SK-N-SH (cell line): ENCODE measurements around the gene LAMP5. TPM values are rescaled to one million over a fixed set of nuclear protein-coding genes. Genes with fewer than 3 reads are reported as not detected.

Source experiments
- CTCF ChIA-PET: fragments of 300-600, 350-600 bp; formaldehyde crosslinking; extraction: SDS; loops from one replicate; lab custom pipeline; 2021; lab: Yijun Ruan, JAX
- POLR2A ChIA-PET: fragments of 350-600 bp; sonication (Branson Sonifier 250); formaldehyde crosslinking; extraction: SDS; loops from one replicate; lab custom pipeline; 2020; ENCODE audit warnings: antibody characterized with exemption, inconsistent platforms; lab: Yijun Ruan, JAX
- DNase-seq: peaks from one replicate; pipeline ENCODE4 v3.0.0; 2012
- H2AFZ ChIP-seq: fragments of 200-600 bp; sonication (generic); 2 replicates; pipeline ENCODE4 v1.8.1; 2016; ENCODE audit warnings: antibody characterized with exemption, mild to moderate bottlenecking, low read depth
- H3F3A ChIP-seq: fragments of 200-600 bp; sonication (generic); replicated peaks from 2 replicates; pipeline ENCODE3; 2016; ENCODE audit warnings: antibody characterized with exemption, mild to moderate bottlenecking; ENCODE audit not compliant: insufficient read depth
- H3K27ac ChIP-seq, 2 experiments: fragments of 200-500 bp in 1 of 2; fragments of 200-600 bp in 1 of 2; sonication (Bioruptor generic) in 1 of 2; sonication (generic), shearing (Covaris generic) in 1 of 2; 2 replicates each; pipeline versions ENCODE4 v1.5.1 to v1.6.1; 2014 to 2016; ENCODE audit warnings: low read depth in 2 of 2, inconsistent platforms in 1 of 2, low read length in 1 of 2, mild to moderate bottlenecking in 1 of 2, mixed read lengths in 1 of 2
- H3K27me3 ChIP-seq: fragments of 200-600 bp; sonication (generic), shearing (Covaris generic); 2 replicates; pipeline ENCODE4 v1.6.1; 2016; ENCODE audit warnings: mixed run types; ENCODE audit not compliant: insufficient read depth
- H3K36me3 ChIP-seq, 2 experiments: fragments of 200-500 bp in 1 of 2; fragments of 200-600 bp in 1 of 2; sonication (Bioruptor generic) in 1 of 2; sonication (generic) in 1 of 2; replicated peaks in 1 of 2; 2 replicates each; pipeline versions ENCODE3 to v1.5.1; 2014 to 2016; ENCODE audit warnings: low read length in 1 of 2, mild to moderate bottlenecking in 1 of 2; ENCODE audit not compliant: insufficient read depth in 2 of 2, control insufficient read depth in 1 of 2
- H3K4me1 ChIP-seq, 2 experiments: fragments of 200-500 bp in 1 of 2; fragments of 200-600 bp in 1 of 2; sonication (Bioruptor generic) in 1 of 2; sonication (generic), shearing (Covaris generic) in 1 of 2; 2 replicates each; pipeline versions ENCODE4 v1.5.1 to v1.6.1; 2014 to 2016; ENCODE audit warnings: low read depth in 1 of 2, low read length in 1 of 2, mixed run types in 1 of 2; ENCODE audit not compliant: insufficient read depth in 2 of 2, control insufficient read depth in 1 of 2
- H3K4me2 ChIP-seq: fragments of 200-600 bp; sonication (generic), shearing (Covaris generic); 2 replicates; pipeline ENCODE4 v1.6.1; 2017; ENCODE audit warnings: mixed run types
- H3K4me3 ChIP-seq, 2 experiments: fragments of 200-500 bp in 1 of 2; fragments of 200-600 bp in 1 of 2; sonication (Bioruptor generic) in 1 of 2; sonication (generic), shearing (Covaris generic) in 1 of 2; 2 replicates each; pipeline versions ENCODE4 v1.5.1 to v1.8.1; 2014 to 2016; ENCODE audit warnings: low read depth in 2 of 2, inconsistent platforms in 1 of 2, low read length in 1 of 2, mild to moderate bottlenecking in 1 of 2, mixed read lengths in 1 of 2, moderate library complexity in 1 of 2
- H3K79me2 ChIP-seq: fragments of 200-600 bp; sonication (generic); 2 replicates; pipeline ENCODE4 v1.8.1; 2017; ENCODE audit warnings: mild to moderate bottlenecking; ENCODE audit not compliant: insufficient read depth
- H3K9ac ChIP-seq: fragments of 200-600 bp; sonication (generic); 2 replicates; pipeline ENCODE4 v1.6.1; 2017; ENCODE audit warnings: mixed run types
- H3K9me2 ChIP-seq: fragments of 200-600 bp; sonication (generic); 2 replicates; pipeline ENCODE4 v1.6.1; 2017; ENCODE audit warnings: mixed run types
- H3K9me3 ChIP-seq: fragments of 200-600 bp; sonication (generic); 2 replicates; pipeline ENCODE4 v1.6.1; 2017; ENCODE audit warnings: mixed run types, mild to moderate bottlenecking, moderate library complexity
- H4K20me1 ChIP-seq: fragments of 200-600 bp; sonication (generic); 2 replicates; pipeline ENCODE4 v1.6.1; 2017; ENCODE audit warnings: mild to moderate bottlenecking, mixed run types; ENCODE audit not compliant: insufficient read depth
- ELF1 ChIP-seq: IDR thresholded peaks from 2 replicates; pipeline ENCODE4 v1.4.0; 2012
- FOSL2 ChIP-seq: IDR thresholded peaks from 2 replicates; pipeline ENCODE4 v1.4.0; 2012; ENCODE audit warnings: low read depth, mild to moderate bottlenecking, moderate library complexity, borderline replicate concordance
- FOXM1 ChIP-seq: IDR thresholded peaks from 2 replicates; pipeline ENCODE4 v1.4.0; 2012; ENCODE audit warnings: low read depth, mild to moderate bottlenecking
- GABPA ChIP-seq: IDR thresholded peaks from 2 replicates; pipeline ENCODE4 v1.4.0; 2012; ENCODE audit warnings: low read depth, mild to moderate bottlenecking
- IRF3 ChIP-seq: fragments of 150-350 bp; IDR thresholded peaks from 2 replicates; pipeline ENCODE4 v1.6.1; 2016; ENCODE audit warnings: mild to moderate bottlenecking, low read depth, low read length
- NFIC ChIP-seq: IDR thresholded peaks from 2 replicates; pipeline ENCODE4 v1.4.0; 2012; ENCODE audit warnings: borderline replicate concordance
- PBX3 ChIP-seq: IDR thresholded peaks from 2 replicates; pipeline ENCODE4; 2012
- POLR2AphosphoS5 ChIP-seq: IDR thresholded peaks from 2 replicates; pipeline ENCODE4 v1.6.1; 2012; ENCODE audit warnings: low read depth, low read length
- RCOR1 ChIP-seq: fragments of 150-350 bp; IDR thresholded peaks from 2 replicates; pipeline ENCODE4 v1.6.1; 2017; ENCODE audit warnings: antibody characterized with exemption, low read length
- REST ChIP-seq: IDR thresholded peaks from 2 replicates; pipeline ENCODE4 v1.6.1; 2012; ENCODE audit warnings: mild to moderate bottlenecking, low read depth, low read length, moderate library complexity
- RFX5 ChIP-seq: IDR thresholded peaks from 2 replicates; pipeline ENCODE4 v1.6.1; 2012; ENCODE audit warnings: mild to moderate bottlenecking, improper control_type of control experiment, low read length
- SIN3A ChIP-seq: IDR thresholded peaks from 2 replicates; pipeline ENCODE4 v1.6.1; 2012; ENCODE audit warnings: low read depth, mild to moderate bottlenecking, low read length, moderate library complexity, borderline replicate concordance
- SMC3 ChIP-seq: IDR thresholded peaks from 2 replicates; pipeline ENCODE4 v1.6.1; 2012; ENCODE audit warnings: low read depth, low read length, improper control_type of control experiment
- TAF1 ChIP-seq: IDR thresholded peaks from 2 replicates; pipeline ENCODE4 v1.6.1; 2012; ENCODE audit warnings: low read depth, mild to moderate bottlenecking, low read length, moderate library complexity, borderline replicate concordance
- TCF12 ChIP-seq: IDR thresholded peaks from 2 replicates; pipeline ENCODE4 v1.4.0; 2012
- USF2 ChIP-seq: fragments of 150-350 bp; IDR thresholded peaks from 2 replicates; pipeline ENCODE4 v1.6.1; 2017; ENCODE audit warnings: antibody characterized with exemption, low read length, low read depth, borderline replicate concordance
- ZBTB33 ChIP-seq: IDR thresholded peaks from 2 replicates; pipeline ENCODE4 v1.4.0; 2012; ENCODE audit warnings: low read depth, borderline replicate concordance
- WGBS: methylation state at CpG from one replicate; pipeline ENCODE4 v1.1.6; 2017; ENCODE audit warnings: low lambda C conversion rate; 5-methylcytosine and 5-hydroxymethylcytosine counted together
- polyA plus RNA-seq, 3 experiments: library from polyadenylated mRNA; depleted of rRNA; stranded (reverse); fragments of >200 nt; gene quantifications; 2 replicates each; pipeline ENCODE4 v1.2.3, GENCODE V29; 2012

The LAMP5 gene
- polyA plus RNA-seq, 1 of the 3 experiments (the other 2 are of a cell fraction): 4.8 TPM

- TF ChIP-seq REST (no peak), ZBTB33 (no peak), ELF1 (no peak), NFIC (no peak), RCOR1 (no peak), FOXM1 (no peak), TCF12 (no peak)
These were observed 63.0 kb downstream of the LAMP5 start (continued) for GRCh38 chr20:9577397-9577796.

- no peaks in the 10 kb centered on the region for H3K27me3 ChIP-seq
- H3K4me1 ChIP-seq: peaks cover 0 to 2% of the 10 kb centered on the region in 2 experiments; a peak in 2 of 4 replicates
- H3K9me3 ChIP-seq: no peaks in the 10 kb centered on the region
- POLR2A ChIA-PET: no interaction called here
- no peak overlapping the region for H3K4me2 ChIP-seq
- no peak overlapping the region for H3K9ac ChIP-seq
- H4K20me1 ChIP-seq: no peaks in the 10 kb centered on the region
- 66% methylated on average over 2 of the region's 2 CpGs for WGBS
- no peak for TF ChIP-seq IRF3
- no peak for TF ChIP-seq RFX5
- TF ChIP-seq TAF1: no peak
- TF ChIP-seq RCOR1: no peak
- TF ChIP-seq GABPA: no peak
- no peak for TF ChIP-seq POLR2AphosphoS5
- no peak for TF ChIP-seq FOSL2
- no peak for TF ChIP-seq PBX3
- TF ChIP-seq USF2: no peak
- TF ChIP-seq SIN3A: no peak
- TF ChIP-seq SMC3: no peak
- H3K9me2 ChIP-seq: no peaks in the 10 kb centered on the region
- H2AFZ ChIP-seq: no peak overlapping the region
- DNase-seq: no peak
- H3K36me3 ChIP-seq: no peaks in the 10 kb centered on the region
- CTCF ChIA-PET: no interaction called here
- no peak overlapping the region for H3K4me3 ChIP-seq
- no peaks in the 10 kb centered on the region for H3K79me2 ChIP-seq
- no peak overlapping the region for H3K27ac ChIP-seq
- no peaks in the 10 kb centered on the region for H3F3A ChIP-seq
These were observed 64.2 kb downstream of the LAMP5 start for GRCh38 chr20:9578594-9578993.
